Spleen (tissue), 7 donors: ENCODE results near the gene GRIA4.

Source experiments
- CTCF ChIP-seq, 11 experiments: fragments of 200-600 bp in 7 of 11; fragments of 450-650 bp in 4 of 11; sonication (generic) in 4 of 11; IDR thresholded peaks in 8 of 11; conservative IDR thresholded peaks in 3 of 11; 1 replicate in 7 of 11; 2 replicates in 4 of 11; pipeline versions ENCODE4 v1.4.0 to v1.8.0; 2016 to 2021; ENCODE audit warnings: antibody characterized with exemption in 11 of 11, inconsistent platforms in 4 of 11, mild to moderate bottlenecking in 1 of 11
- POLR2A ChIP-seq, 3 donors: fragments of 450-650 bp; IDR thresholded peaks; one replicate each; pipeline ENCODE4 v1.5.1; 2017; ENCODE audit warnings: antibody characterized with exemption in 3 of 3, mild to moderate bottlenecking in 1 of 3
- POLR2AphosphoS5 ChIP-seq, 3 donors: sonication (generic); formaldehyde crosslinking; IDR thresholded peaks; one replicate each; pipeline ENCODE4 v1.5.1; 2017; ENCODE audit warnings: antibody characterized with exemption in 3 of 3
- donor health status: DM: no; HTN: no; CAD: no; lungs with moderate emphysema.
- donor health status: DM: no; HTN: no; CAD: no.
- donor health status: DM: no; HTN: no; CAD: no.

- TF ChIP-seq CTCF (IDR thresholded peaks at IDR 0.05 in 8 of 11, conservative IDR thresholded peaks at IDR 0.05 in 3 of 11) (no peak), POLR2AphosphoS5 (IDR thresholded peaks at IDR 0.05) (no peak), POLR2A (IDR thresholded peaks at IDR 0.05) (no peak)
These were observed 211.9 kb downstream of the GRIA4 start for GRCh38 chr11:105821781-105822180.
